Activated CD8-positive, alpha-beta memory T cell treated with anti-CD3 and anti-CD28 coated beads for 36 hours (primary cell): ENCODE results near the gene ZNF414. TPM values are rescaled to one million over a fixed set of nuclear protein-coding genes. Genes with fewer than 3 reads are reported as not detected.

Source experiments
- total RNA-seq, 2 experiments: library from RNA; stranded (reverse); gene quantifications; one replicate each; pipeline ENCODE4 v1.2.3, GENCODE V29; 2021

ZNF414 gene
- total RNA-seq, 2 experiments from 2014 or later, result 21.4 to 22.2 TPM

Other genes starting within 250 kb of the ZNF414 start
- gene CD320, start 205.8 kb downstream of the ZNF414 start, total RNA-seq, result 10 to 100 TPM; 93.6 to 98.8 TPM
- 10 to 100 TPM; 81.3 to 83.6 TPM for gene NDUFA7, start 192.8 kb downstream of the ZNF414 start, total RNA-seq
- gene RPS28, start 192.7 kb downstream of the ZNF414 start, total RNA-seq, result 1,000 to 10,000 TPM; 2,077 to 2,155 TPM
- 1 to 10 TPM; 1.0 TPM for gene KANK3, start 170.9 kb downstream of the ZNF414 start, total RNA-seq
- under 1 TPM; 0.19 to 0.42 TPM for gene ANGPTL4, start 150.0 kb downstream of the ZNF414 start, total RNA-seq
- gene RAB11B, start 123.8 kb downstream of the ZNF414 start, total RNA-seq, result 10 to 100 TPM; 57.7 to 61.5 TPM
- 10 to 100 TPM; 10.3 to 11.1 TPM for gene MARCHF2, start 100.9 kb downstream of the ZNF414 start, total RNA-seq
- 100 to 1,000 TPM; 330 to 334 TPM for gene HNRNPM, start 69.2 kb downstream of the ZNF414 start, total RNA-seq
- under 1 TPM; 0.13 to 0.25 TPM for gene PRAM1, start 11.5 kb downstream of the ZNF414 start, total RNA-seq
- 10 to 100 TPM; 35.4 to 36.1 TPM for gene MYO1F, start 63.3 kb upstream of the ZNF414 start, total RNA-seq
- gene ADAMTS10, start 96.5 kb upstream of the ZNF414 start, total RNA-seq, result 1 to 10 TPM; 4.7 to 6.9 TPM
- not detected for gene NFILZ, start 116.5 kb upstream of the ZNF414 start, total RNA-seq
- not detected for gene ACTL9, start 184.6 kb upstream of the ZNF414 start, total RNA-seq
- gene OR2Z1, start 207.5 kb upstream of the ZNF414 start, total RNA-seq, result not detected